ENCODE results near the gene OSM. TPM values are rescaled to one million over a fixed set of nuclear protein-coding genes. Genes with fewer than 3 reads are reported as not detected.

OSM gene
- polyA plus RNA-seq, 1 of the 3 experiments (the other 2 are of a cell fraction): not detected

- ChIA-PET CTCF (interaction anchor here (1.5 kb wide), 1 partner anchor 36 kb away, joined by 4 read pairs; no protein-coding TSS in a partner anchor), POLR2A (no interaction called here)
- H3K27me3 ChIP-seq (ENCODE audit: insufficient read depth): no peaks in the 10 kb centered on the region
- no peaks in the 10 kb centered on the region for H3K36me3 ChIP-seq (replicated peaks in 1 of 2; ENCODE audit: control insufficient read depth in 1 of 2, insufficient read depth in 2 of 2, low read length in 1 of 2)
- no peaks in the 10 kb centered on the region for H3K9me2 ChIP-seq
- TF ChIP-seq CTCF (IDR thresholded peaks at IDR 0.05) (no peak), RXRA (IDR thresholded peaks at IDR 0.05; ENCODE audit: borderline replicate concordance, low read depth) (no peak), RAD21 (IDR thresholded peaks at IDR 0.05; ENCODE audit: low read length) (no peak), TAF1 (IDR thresholded peaks at IDR 0.05; ENCODE audit: borderline replicate concordance, low read depth, low read length) (no peak), ELF1 (IDR thresholded peaks at IDR 0.05) (no peak), GATA2 (CRISPR knock-in tag; IDR thresholded peaks at IDR 0.05) (no peak), ZBTB33 (IDR thresholded peaks at IDR 0.05; ENCODE audit: borderline replicate concordance, low read depth) (no peak), RCOR1 (IDR thresholded peaks at IDR 0.05; ENCODE audit: low read length) (no peak), NFIC (IDR thresholded peaks at IDR 0.05; ENCODE audit: borderline replicate concordance) (no peak), RFX5 (IDR thresholded peaks at IDR 0.05; ENCODE audit: low read length) (no peak), NRF1 (IDR thresholded peaks at IDR 0.05; ENCODE audit: low read depth, low read length) (no peak), USF2 (IDR thresholded peaks at IDR 0.05; ENCODE audit: borderline replicate concordance, low read depth, low read length) (no peak)
- 94% methylated on average over 4 of the region's 4 CpGs for WGBS (ENCODE audit: low lambda C conversion rate)
- H3K4me1 ChIP-seq (ENCODE audit: control insufficient read depth in 1 of 2, insufficient read depth in 2 of 2, low read depth in 1 of 2, low read length in 1 of 2): no peaks in the 10 kb centered on the region; a peak in 1 of 4 replicates
- H2AFZ ChIP-seq (ENCODE audit: low read depth): no peak overlapping the region
- no peak overlapping the region for H3K9ac ChIP-seq
- no peaks in the 10 kb centered on the region for H3K9me3 ChIP-seq
- H3F3A ChIP-seq (replicated peaks; ENCODE audit: insufficient read depth): no peaks in the 10 kb centered on the region
- H3K79me2 ChIP-seq (ENCODE audit: insufficient read depth): no peaks in the 10 kb centered on the region
- no peak for DNase-seq
- no peaks in the 10 kb centered on the region for H4K20me1 ChIP-seq (ENCODE audit: insufficient read depth)
- no peak overlapping the region for H3K4me2 ChIP-seq
- no peak overlapping the region for H3K4me3 ChIP-seq (ENCODE audit: low read depth in 2 of 2, low read length in 1 of 2)
- H3K27ac ChIP-seq (ENCODE audit: low read depth in 2 of 2, low read length in 1 of 2): no peak overlapping the region
Measured at GRCh38 chr22:30227438-30228228, 39.0 kb downstream of the OSM start.

Data from SK-N-SH (cell line).